GM18502 (cell line): ENCODE data around the gene PRICKLE3.
"Not testable (repeated sequence)": the region's sequence is repeated elsewhere in the genome, so short reads cannot be mapped to it uniquely, and the experiment has no call there.

ENCODE experiments used
- ATAC-seq: cut with Tn5 transposase; IDR thresholded peaks from one replicate; pipeline ENCODE4 v1.9.1; 2021; ENCODE audit warnings: mild to moderate bottlenecking; ENCODE audit not compliant: unreplicated experiment, poor library complexity

Gene PRICKLE3

GRCh38 chrX:49184294-49185281, 1.6 kb downstream of the PRICKLE3 start:
- ATAC-seq, result peak; percentile 43

- ATAC-seq, result no peak
Measured at GRCh38 chrX:49183701-49184281, 2.4 kb downstream of the PRICKLE3 start.

GRCh38 chrX:49179358-49179757, 6.8 kb downstream of the PRICKLE3 start:
- ATAC-seq, result no peak

GRCh38 chrX:49178537-49178936, 7.6 kb downstream of the PRICKLE3 start:
- ATAC-seq, result no peak

- no peak for ATAC-seq
Measured at GRCh38 chrX:49177873-49178480, 8.2 kb downstream of the PRICKLE3 start.

GRCh38 chrX:49177338-49177833, 8.8 kb downstream of the PRICKLE3 start:
- no peak for ATAC-seq

- ATAC-seq, result no peak
Measured at GRCh38 chrX:49176421-49177326, 9.5 kb downstream of the PRICKLE3 start.

- no peak for ATAC-seq
Measured at GRCh38 chrX:49175435-49176274, 10.5 kb downstream of the PRICKLE3 start.

- ATAC-seq, result no peak
Measured at GRCh38 chrX:49174723-49175122, 11.4 kb downstream of the PRICKLE3 start.

- not testable (repeated sequence) for ATAC-seq
Measured at GRCh38 chrX:49173544-49173943, 12.6 kb downstream of the PRICKLE3 start.

- peak; percentile 72 for ATAC-seq
Measured at GRCh38 chrX:49172280-49172780, 13.8 kb downstream of the PRICKLE3 start.

- ATAC-seq, result peak; percentile 38
Measured at GRCh38 chrX:49171752-49172279, 14.4 kb downstream of the PRICKLE3 start, which contains the start of gene PLP2. PLP2 (plus strand) TSS chrX:49171898; CDS start chrX:49172001, 103 bp downstream.

GRCh38 chrX:49167740-49168108, 18.4 kb downstream of the PRICKLE3 start:
- ATAC-seq, result no peak

- peak; percentile 30 for ATAC-seq
Measured at GRCh38 chrX:49166914-49167739, 19.0 kb downstream of the PRICKLE3 start.

GRCh38 chrX:49165901-49166881, 20.0 kb downstream of the PRICKLE3 start:
- ATAC-seq, result peak; percentile 48

GRCh38 chrX:49164589-49165360, 21.4 kb downstream of the PRICKLE3 start:
- ATAC-seq, result no peak
